ENCODE measurements around the gene CA9. TPM values are rescaled to one million over a fixed set of nuclear protein-coding genes. Genes with fewer than 3 reads are reported as not detected.

CA9 gene
- polyA plus RNA-seq, 1 experiment, result 0.13 TPM

DNA sequence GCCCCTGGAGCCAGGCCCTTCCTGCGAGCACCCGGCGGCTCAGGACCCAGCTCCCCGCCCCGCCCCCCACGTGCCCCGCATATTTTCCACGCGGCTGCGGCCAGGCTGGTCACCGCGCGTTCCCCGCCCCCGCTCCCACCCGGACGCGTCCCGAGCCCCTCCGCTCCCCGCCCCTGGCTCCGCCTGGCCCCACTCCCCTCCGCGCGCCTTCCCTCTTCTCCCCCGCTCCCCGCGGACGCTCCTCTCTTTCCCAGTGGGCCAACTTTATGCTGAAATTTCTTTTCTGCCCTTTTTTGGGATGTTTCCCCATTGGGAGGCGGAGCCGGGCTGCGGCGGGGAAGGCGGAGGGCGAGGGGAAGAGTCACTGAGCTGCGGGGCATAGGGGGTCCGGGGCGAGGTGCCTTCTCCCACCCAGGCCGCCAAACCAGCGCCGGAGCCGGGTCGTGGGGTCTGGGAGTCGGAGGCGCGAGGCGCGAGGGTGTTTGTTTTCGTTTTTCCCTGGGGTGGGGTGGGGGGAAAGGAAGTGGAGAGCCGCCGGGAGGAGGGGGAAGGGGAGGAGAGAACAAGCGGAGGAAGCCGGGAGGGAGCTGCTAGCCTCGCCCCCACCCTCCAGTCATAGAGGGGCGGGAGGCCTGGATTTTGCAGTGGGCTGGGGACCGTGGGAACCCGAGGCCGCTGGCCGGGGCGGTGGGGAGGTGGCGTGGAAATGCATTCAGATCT is 17.0 kb downstream of the CA9 start:
- Histone ChIP-seq H3K36me3 (ENCODE audit: control insufficient read depth, insufficient read depth, low read length) (peaks cover 14% of the 10 kb centered on the region), H3K27me3 (ENCODE audit: control insufficient read depth, insufficient read depth, low read length) (no peaks in the 10 kb centered on the region), H3K4me3 (ENCODE audit: low read depth, low read length) (peak overlapping the region; percentile 98)
- TF ChIP-seq, protein P1, sequence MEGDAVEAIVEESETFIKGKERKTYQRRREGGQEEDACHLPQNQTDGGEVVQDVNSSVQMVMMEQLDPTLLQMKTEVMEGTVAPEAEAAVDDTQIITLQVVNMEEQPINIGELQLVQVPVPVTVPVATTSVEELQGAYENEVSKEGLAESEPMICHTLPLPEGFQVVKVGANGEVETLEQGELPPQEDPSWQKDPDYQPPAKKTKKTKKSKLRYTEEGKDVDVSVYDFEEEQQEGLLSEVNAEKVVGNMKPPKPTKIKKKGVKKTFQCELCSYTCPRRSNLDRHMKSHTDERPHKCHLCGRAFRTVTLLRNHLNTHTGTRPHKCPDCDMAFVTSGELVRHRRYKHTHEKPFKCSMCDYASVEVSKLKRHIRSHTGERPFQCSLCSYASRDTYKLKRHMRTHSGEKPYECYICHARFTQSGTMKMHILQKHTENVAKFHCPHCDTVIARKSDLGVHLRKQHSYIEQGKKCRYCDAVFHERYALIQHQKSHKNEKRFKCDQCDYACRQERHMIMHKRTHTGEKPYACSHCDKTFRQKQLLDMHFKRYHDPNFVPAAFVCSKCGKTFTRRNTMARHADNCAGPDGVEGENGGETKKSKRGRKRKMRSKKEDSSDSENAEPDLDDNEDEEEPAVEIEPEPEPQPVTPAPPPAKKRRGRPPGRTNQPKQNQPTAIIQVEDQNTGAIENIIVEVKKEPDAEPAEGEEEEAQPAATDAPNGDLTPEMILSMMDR (IDR thresholded peaks at IDR 0.05; ENCODE audit: insufficient read depth, low read depth, low read length), result no peak
- DNase-seq (ENCODE audit: low read depth), result peak; percentile 26
- POLR2A ChIA-PET, result interaction anchor here (0.6 to 4.2 kb wide), 13 partner anchors 10 to 989 kb away, joined by 3 to 35 read pairs (median 4); partner anchors contain the start of genes CCDC107, CREB3, RMRP and TLN1
- CTCF ChIA-PET, result interaction anchor here (0.6 to 3.8 kb wide), 9 partner anchors 8 to 87 kb away, joined by 3 to 26 read pairs (median 4); partner anchors contain the start of genes CCDC107 and RMRP

DNA sequence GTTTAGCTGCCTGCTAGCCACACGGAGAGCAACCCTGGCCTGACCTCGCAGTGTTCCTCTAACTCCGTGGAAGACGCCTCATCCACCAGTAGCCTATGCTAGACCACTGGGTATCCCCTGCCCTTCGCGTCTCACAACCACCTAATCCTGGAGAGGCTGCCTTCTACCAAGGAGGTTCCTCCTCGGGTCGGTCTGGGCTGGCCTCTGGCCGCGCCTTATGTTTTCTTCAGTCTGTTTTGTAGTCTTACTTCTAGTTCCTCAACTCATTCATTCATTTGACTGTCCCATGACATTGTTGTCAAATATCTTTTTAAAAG is 17.6 kb downstream of the CA9 start:
- no peaks in the 10 kb centered on the region for H3K27me3 ChIP-seq (ENCODE audit: control insufficient read depth, insufficient read depth, low read length)
- DNase-seq (ENCODE audit: low read depth), result no peak
- H3K4me3 ChIP-seq (ENCODE audit: low read depth, low read length), result peak overlapping the region; percentile 98
- TF ChIP-seq, protein P1 (IDR thresholded peaks at IDR 0.05; ENCODE audit: insufficient read depth, low read depth, low read length), result no peak
- H3K36me3 ChIP-seq (ENCODE audit: control insufficient read depth, insufficient read depth, low read length), result peaks cover 13% of the 10 kb centered on the region
- ChIA-PET POLR2A (interaction anchor here (0.6 to 4.2 kb wide), 8 partner anchors 9 to 173 kb away, joined by 3 to 35 read pairs (median 6); partner anchors contain the start of genes CCDC107, CREB3, RMRP and TLN1), CTCF (interaction anchor here (0.6 to 3.8 kb wide), 8 partner anchors 21 to 87 kb away, joined by 3 to 26 read pairs (median 4); partner anchors contain the start of genes CCDC107 and RMRP)

DNA sequence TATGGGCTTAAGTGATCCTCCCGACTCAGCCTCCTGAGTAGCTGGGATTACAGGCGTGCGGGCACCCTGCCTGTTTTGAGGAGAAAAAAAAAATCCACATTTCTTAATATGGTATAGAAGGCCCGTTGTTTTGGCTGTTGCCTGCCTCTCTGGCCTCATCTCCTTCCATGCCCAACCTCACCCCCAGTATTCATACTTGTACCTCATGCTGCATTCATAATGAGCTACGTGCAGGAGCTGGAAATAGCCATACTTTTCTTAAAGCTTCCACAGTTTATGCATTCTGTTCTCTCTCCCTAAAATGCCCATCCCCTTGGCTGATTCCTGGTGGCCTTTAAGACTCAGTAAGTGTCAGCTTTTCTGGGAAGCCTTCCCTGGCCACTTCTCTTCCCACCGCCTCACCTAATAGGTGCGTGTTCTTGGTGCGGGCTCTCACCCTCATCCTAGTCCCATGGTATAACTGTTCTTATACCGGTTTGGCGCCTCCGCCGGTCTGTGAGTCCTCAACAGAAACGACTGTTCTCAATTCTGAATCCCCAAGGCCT is 18.1 kb downstream of the CA9 start:
- H3K36me3 ChIP-seq (ENCODE audit: control insufficient read depth, insufficient read depth, low read length), result peaks cover 12% of the 10 kb centered on the region
- ChIA-PET CTCF (interaction anchor here (0.6 to 3.8 kb wide), 6 partner anchors 20 to 45 kb away, joined by 3 to 26 read pairs (median 4); no protein-coding TSS in a partner anchor), POLR2A (interaction anchor here (0.7 to 4.2 kb wide), 3 partner anchors 37 to 48 kb away, joined by 3 to 35 read pairs (median 13); partner anchors contain the start of genes CREB3 and TLN1)
- no peak for DNase-seq (ENCODE audit: low read depth)
- H3K27me3 ChIP-seq (ENCODE audit: control insufficient read depth, insufficient read depth, low read length), result no peaks in the 10 kb centered on the region
- TF ChIP-seq, protein P1 (IDR thresholded peaks at IDR 0.05; ENCODE audit: insufficient read depth, low read depth, low read length), result no peak
- H3K4me3 ChIP-seq (ENCODE audit: low read depth, low read length), result no peak overlapping the region

DNA sequence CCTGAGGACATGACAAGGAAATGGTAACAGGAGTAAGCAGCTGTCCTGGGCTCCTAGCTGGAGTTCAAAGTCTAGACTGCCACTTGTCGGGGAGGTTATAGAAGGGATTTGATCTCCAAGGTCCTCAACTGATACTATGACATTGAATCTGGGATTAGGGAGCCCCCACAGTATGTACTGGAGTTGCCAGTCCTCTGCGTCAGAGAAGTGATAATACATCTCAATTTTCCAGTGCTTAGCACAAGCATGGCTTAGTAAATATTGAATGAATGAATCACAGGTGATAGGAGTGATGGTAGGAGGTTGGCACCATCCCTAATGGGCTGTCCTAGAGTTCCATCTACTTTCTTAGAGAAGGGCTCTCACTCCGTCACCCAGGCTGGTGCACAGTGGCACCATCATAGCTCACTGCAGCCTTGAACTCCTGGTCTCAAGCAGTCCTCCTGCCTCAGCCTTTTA is 22.2 kb downstream of the CA9 start:
- POLR2A ChIA-PET, result no interaction called here
- no peak overlapping the region for H3K4me3 ChIP-seq (ENCODE audit: low read depth, low read length)
- TF ChIP-seq, protein P1 (IDR thresholded peaks at IDR 0.05; ENCODE audit: insufficient read depth, low read depth, low read length), result no peak
- CTCF ChIA-PET, result interaction anchor here (0.8 to 8.9 kb wide), 19 partner anchors 8 to 130 kb away, joined by 3 to 177 read pairs (median 9); partner anchors contain the start of genes ARHGEF39, CA9, CCDC107 and CREB3
- no peaks in the 10 kb centered on the region for H3K27me3 ChIP-seq (ENCODE audit: control insufficient read depth, insufficient read depth, low read length)
- DNase-seq (ENCODE audit: low read depth), result no peak
- peaks cover 33% of the 10 kb centered on the region for H3K36me3 ChIP-seq (ENCODE audit: control insufficient read depth, insufficient read depth, low read length)
